GM13977 (cell line): ENCODE results near the gene SMYD3.

Source experiments
- DNase-seq: peaks from one replicate; pipeline ENCODE4 v3.0.0; 2012; ENCODE audit warnings: low spot score
- in situ Hi-C: fragments of 300-500 bp; cut with MboI; formaldehyde crosslinking; loops from one replicate; pipeline ENCODE4 v1.12.0; 2022; ENCODE audit warnings: low sequenced_read_pairs, low pct_unique_long_range_greater_than_20kb, mixed read lengths, inconsistent platforms; ENCODE audit not compliant: unreplicated experiment
- TF ChIP-seq, protein P1 (sequence below): IDR thresholded peaks from 2 replicates; pipeline ENCODE4 v1.5.1; 2012; ENCODE audit warnings: mild to moderate bottlenecking, control low read depth; ENCODE audit not compliant: insufficient read depth; ENCODE audit errors: extremely low read depth, missing control alignments

SMYD3 gene

DNA sequence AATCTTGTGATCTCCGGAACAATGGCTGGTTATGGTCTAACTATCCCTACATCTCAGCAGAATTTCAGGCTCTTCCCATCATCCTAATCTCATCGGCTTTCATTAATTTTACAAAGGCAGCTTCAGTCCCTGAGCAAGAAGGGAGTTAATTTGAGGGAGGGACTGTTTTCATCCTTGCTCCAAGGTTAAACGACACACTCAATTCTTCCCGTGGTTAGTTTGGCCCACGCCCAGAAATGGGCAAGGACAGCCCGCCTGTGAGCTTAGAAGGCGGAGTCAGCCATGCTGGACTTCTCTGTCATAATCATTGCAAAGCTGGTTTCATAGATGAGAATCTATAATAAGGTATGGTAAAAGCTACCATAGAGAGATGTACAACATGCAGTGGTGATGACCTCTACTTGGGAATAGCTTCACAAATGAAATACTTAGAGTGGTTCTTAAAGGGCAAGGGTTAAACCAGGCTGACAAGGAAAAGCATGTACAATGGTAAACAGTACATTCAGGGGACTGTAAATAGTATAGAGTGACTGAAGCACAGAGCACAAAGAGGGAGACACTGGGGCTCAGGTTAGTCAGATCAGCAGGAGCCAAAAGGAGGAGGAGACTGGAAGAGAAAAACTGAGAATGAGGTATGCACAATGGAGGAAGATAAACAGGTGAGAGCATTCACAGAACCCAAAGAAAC lies 108.8 kb downstream of the SMYD3 start:
- in situ Hi-C loops, result no loop called here
- no peak for DNase-seq
- TF ChIP-seq, protein P1, sequence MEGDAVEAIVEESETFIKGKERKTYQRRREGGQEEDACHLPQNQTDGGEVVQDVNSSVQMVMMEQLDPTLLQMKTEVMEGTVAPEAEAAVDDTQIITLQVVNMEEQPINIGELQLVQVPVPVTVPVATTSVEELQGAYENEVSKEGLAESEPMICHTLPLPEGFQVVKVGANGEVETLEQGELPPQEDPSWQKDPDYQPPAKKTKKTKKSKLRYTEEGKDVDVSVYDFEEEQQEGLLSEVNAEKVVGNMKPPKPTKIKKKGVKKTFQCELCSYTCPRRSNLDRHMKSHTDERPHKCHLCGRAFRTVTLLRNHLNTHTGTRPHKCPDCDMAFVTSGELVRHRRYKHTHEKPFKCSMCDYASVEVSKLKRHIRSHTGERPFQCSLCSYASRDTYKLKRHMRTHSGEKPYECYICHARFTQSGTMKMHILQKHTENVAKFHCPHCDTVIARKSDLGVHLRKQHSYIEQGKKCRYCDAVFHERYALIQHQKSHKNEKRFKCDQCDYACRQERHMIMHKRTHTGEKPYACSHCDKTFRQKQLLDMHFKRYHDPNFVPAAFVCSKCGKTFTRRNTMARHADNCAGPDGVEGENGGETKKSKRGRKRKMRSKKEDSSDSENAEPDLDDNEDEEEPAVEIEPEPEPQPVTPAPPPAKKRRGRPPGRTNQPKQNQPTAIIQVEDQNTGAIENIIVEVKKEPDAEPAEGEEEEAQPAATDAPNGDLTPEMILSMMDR, result no peak

DNA sequence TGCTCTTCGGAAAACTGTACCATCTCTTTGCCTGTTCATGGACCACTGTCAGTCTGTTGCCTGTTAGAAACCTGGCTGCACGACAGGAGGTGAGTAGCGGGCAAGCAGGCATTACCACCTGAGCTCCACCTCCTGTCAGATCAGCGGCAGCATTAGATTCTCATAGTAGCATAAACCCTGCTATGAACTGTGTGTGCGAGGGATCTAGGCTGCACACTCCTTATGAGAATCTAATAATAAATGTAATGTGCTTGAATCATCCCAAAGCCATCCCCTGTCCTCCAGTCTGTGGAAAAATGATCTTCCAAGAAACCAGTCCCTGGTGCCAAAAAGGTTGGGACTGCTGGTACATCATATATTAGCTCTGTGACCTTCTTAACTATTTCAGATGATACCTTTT lies 110.0 kb downstream of the SMYD3 start:
- TF ChIP-seq, protein P1, result no peak
- no peak for DNase-seq
- in situ Hi-C loops, result no loop called here

DNA sequence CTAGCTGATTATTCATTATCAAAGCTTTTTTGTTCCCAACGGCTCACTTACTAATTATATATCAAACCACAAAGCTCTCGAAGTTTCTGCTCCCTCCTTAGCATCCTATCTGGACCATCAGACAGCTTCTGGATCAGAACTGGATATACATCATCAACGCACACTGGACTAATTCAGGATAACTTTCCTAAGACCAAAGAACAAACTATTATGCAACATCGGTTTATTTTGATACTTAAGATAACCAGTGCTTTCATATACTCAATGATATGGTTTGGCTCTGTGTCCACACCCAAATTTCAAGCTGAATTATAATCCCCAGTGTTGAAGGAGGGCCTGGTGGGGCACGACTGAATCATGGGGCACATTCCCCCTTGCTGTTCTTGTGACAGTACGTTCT lies 110.8 kb downstream of the SMYD3 start:
- DNase-seq, result no peak
- in situ Hi-C loops, result no loop called here
- TF ChIP-seq, protein P1, result no peak

DNA sequence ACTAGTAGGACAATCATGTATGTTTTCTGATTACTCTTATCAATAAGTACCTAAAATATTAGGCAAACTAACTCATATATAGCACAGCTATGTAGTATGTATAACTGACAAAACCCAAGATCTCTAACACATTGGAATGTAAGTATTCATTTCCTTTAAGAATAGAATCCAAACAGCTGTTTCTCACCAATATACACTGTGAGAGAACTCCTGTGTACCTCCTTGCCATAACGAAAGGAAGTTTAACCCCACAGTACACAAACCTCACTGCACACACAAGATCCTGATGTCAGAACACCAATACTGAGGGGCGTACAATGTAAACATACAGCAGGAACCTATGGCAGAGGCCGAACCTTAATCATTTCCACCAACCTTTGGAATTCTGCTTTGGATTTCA lies 113.0 kb downstream of the SMYD3 start:
- in situ Hi-C loops, result no loop called here
- TF ChIP-seq, protein P1, result no peak

DNA sequence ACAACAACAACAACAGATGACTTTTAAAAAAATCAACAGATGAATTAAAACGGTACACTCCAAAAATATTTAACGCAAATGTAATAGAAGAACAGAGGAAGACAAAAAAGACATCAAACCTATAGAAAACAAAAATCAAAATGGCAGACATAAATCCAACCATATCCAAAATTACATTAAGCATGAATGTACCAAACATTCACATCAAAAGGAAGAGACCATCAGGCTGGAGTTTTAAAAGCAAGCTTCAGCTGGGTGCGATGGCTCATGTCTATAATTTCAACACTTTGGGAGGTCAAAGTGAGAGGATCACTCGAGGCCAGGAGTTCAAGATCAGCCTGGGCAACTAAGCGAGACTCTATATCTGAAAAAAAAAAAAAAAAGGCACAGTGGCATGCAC lies 116.2 kb downstream of the SMYD3 start:
- in situ Hi-C loops, result no loop called here
- TF ChIP-seq, protein P1, result no peak
- no peak for DNase-seq

More for the DNA sequence above, 113.0 kb downstream of the SMYD3 start:
- no peak for DNase-seq

DNA sequence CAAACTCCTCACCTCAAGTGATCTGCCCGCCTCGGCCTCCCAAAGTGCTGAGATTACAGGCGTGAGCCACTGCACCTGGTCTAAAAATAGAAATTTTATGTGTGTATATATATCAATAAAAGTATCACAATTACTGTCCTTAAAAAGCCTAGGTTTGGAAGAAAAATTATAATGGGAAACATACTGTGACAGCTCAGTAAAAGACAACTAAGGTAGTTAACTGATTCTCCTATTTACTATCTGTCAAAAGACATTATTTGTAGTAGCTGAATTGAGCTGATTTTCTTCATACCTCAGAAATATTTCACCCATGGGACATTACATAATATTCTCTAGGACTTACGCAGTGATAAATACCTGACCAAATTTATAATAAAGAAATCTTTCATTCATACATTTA lies 122.5 kb downstream of the SMYD3 start:
- DNase-seq, result no peak
- TF ChIP-seq, protein P1, result no peak
- in situ Hi-C loops, result no loop called here
